HFFc6 (cell line): ENCODE measurements around the gene IL17RE. TPM values are rescaled to one million over a fixed set of nuclear protein-coding genes. Genes with fewer than 3 reads are reported as not detected.

Source experiments
- DNase-seq: peaks from one replicate; pipeline ENCODE4 v3.0.0-alpha.2; 2018
- H3K27ac Mint-ChIP-seq: 2 replicates; pipeline ENCODE4 v1.8.0; 2020; ENCODE audit warnings: mild to moderate bottlenecking, mixed read lengths
- H3K27me3 Mint-ChIP-seq: 2 replicates; pipeline ENCODE4 v1.8.0; 2021; ENCODE audit warnings: mild to moderate bottlenecking, moderate library complexity, mixed read lengths; ENCODE audit not compliant: insufficient read depth
- H3K36me3 Mint-ChIP-seq: 2 replicates; pipeline ENCODE4 v1.8.0; 2021; ENCODE audit warnings: low read depth, mixed read lengths
- H3K4me1 Mint-ChIP-seq: 2 replicates; pipeline ENCODE4 v1.8.0; 2020; ENCODE audit warnings: low read depth, mixed read lengths
- H3K4me3 Mint-ChIP-seq: 2 replicates; pipeline ENCODE4 v1.8.0; 2020; ENCODE audit warnings: mild to moderate bottlenecking, moderate library complexity, mixed read lengths
- H3K9me3 Mint-ChIP-seq: 2 replicates; pipeline ENCODE4 v1.8.0; 2020; ENCODE audit warnings: mild to moderate bottlenecking, mixed read lengths
- CTCF ChIP-seq: fragments of 200-600 bp; sonication (generic); IDR thresholded peaks from 2 replicates; pipeline ENCODE4 v1.5.0; 2021; ENCODE audit warnings: antibody characterized with exemption, mild to moderate bottlenecking
- total RNA-seq, 6 experiments: library from RNA; stranded (reverse); fragmentation: NEBNext Ultra II Directional; extraction: Animal tissue kit (Norgen Biotek cat#: 25700); gene quantifications; 2 replicates in 1 of 6; 3 replicates in 5 of 6; pipeline ENCODE4 v1.2.3, GENCODE V29; 2021

The IL17RE gene
- total RNA-seq, 6 experiments from 2014 or later = 0.51 to 0.80 (median 0.65) TPM

DNA sequence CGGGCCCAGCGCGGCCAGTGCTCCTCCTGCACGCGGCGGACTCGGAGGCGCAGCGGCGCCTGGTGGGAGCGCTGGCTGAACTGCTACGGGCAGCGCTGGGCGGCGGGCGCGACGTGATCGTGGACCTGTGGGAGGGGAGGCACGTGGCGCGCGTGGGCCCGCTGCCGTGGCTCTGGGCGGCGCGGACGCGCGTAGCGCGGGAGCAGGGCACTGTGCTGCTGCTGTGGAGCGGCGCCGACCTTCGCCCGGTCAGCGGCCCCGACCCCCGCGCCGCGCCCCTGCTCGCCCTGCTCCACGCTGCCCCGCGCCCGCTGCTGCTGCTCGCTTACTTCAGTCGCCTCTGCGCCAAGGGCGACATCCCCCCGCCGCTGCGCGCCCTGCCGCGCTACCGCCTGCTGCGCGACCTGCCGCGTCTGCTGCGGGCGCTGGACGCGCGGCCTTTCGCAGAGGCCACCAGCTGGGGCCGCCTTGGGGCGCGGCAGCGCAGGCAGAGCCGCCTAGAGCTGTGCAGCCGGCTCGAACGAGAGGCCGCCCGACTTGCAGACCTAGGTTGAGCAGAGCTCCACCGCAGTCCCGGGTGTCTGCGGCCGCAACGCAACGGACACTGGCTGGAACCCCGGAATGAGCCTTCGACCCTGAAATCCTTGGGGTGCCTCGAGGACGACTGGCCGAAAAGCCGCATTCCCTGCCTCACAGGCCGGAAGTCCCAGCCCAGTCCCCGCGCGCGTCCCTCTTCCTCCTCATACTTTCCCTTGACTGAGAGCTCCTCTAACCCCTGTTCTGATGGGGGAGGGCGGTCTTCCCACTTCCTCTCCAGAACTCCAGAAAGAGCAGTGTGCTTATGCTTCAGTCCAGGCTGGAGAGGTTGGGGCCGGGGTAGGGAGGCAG lies 12.8 kb downstream of the IL17RE start:
- peak; percentile 51 for DNase-seq
- Mint-ChIP-seq H3K36me3 (no peaks in the 10 kb centered on the region; the same call in 1 of the 2 replicates), H3K4me3 (peak overlapping the region; percentile 88), H3K27me3 (peaks cover 3% of the 10 kb centered on the region; the same call in 1 of the 2 replicates), H3K27ac (peak overlapping the region; percentile 93), H3K9me3 (no peaks in the 10 kb centered on the region), H3K4me1 (peaks cover 32% of the 10 kb centered on the region)
- peak; percentile 75 for TF ChIP-seq CTCF

DNA sequence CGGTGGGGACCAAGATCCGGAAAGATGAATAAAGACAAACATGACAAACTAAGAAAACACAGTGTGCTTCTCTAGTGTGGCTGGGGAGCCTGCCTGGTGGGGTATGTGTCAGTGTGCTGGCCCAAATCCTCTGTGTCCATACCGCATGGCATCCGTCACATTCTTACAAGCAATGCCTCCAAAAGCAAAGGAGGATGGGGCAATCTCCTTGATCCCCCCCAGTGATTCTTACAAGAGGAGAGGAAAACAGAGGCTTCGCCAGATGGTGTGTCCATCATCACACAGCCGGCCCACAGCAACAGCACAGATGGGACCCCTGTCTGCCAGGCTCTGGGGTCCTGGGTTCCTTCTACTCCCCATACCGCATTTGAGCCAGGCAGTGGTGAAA lies 13.7 kb downstream of the IL17RE start:
- Mint-ChIP-seq H3K9me3 (no peaks in the 10 kb centered on the region), H3K27ac (peak overlapping the region; percentile 93), H3K4me1 (peaks cover 32% of the 10 kb centered on the region), H3K4me3 (peak overlapping the region; percentile 88), H3K27me3 (peaks cover 1% of the 10 kb centered on the region; the same call in 1 of the 2 replicates), H3K36me3 (no peaks in the 10 kb centered on the region; the same call in 1 of the 2 replicates)
- no peak for TF ChIP-seq CTCF
- peak; percentile 64 for DNase-seq

DNA sequence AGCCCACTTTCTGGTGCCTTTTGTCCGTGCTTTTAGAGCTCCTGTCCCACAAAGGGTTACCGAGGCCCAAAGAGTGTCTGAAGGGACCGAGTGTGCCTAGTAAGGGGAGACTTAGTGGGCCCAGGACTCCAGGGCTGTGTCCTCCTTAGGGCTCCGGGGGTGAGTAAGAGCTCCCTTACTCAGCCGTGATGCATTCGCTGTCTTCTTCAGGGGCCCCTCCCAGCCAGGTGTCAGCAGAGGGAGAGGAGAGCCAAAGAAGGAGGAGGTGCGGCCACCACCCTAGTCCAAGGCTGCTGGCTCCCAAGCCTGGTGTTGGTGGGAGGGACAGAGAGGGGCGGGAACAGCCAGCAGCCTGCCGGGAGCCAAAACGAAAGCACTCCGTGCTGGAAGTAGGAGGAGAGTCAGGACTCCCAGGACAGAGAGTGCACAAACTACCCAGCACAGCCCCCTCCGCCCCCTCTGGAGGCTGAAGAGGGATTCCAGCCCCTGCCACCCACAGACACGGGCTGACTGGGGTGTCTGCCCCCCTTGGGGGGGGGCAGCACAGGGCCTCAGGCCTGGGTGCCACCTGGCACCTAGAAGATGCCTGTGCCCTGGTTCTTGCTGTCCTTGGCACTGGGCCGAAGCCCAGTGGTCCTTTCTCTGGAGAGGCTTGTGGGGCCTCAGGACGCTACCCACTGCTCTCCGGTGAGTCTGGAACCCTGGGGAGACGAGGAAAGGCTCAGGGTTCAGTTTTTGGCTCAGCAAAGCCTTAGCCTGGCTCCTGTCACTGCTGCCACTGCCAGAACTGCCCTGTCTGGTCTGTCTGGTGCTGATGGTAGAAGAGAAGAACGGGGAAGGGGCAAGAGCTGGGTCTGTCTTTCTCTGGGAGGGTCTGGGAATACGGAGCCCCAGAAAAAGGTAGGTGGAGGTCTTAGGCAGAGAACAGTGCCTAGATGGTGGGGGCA lies 14.4 kb downstream of the IL17RE start, which contains the start of gene IL17RC:
IL17RC (plus strand) TSS at position 365 of the 947 bp plus-strand sequence; CDS start at position 583, 218 bp downstream.
- peak; percentile 9; the same call in 1 of the 2 replicates for TF ChIP-seq CTCF
- DNase-seq = peak; percentile 95
- Mint-ChIP-seq H3K4me1 (peaks cover 32% of the 10 kb centered on the region), H3K4me3 (peak within 1 kb of the TSS; percentile 88), H3K9me3 (no peaks in the 10 kb centered on the region), H3K27me3 (no peaks in the 10 kb centered on the region; the same call in 1 of the 2 replicates), H3K27ac (peak within 1 kb of the TSS; percentile 93), H3K36me3 (no peaks in the 10 kb centered on the region; the same call in 1 of the 2 replicates)

GRCh38 chr3:9917820-9918219 lies 15.2 kb downstream of the IL17RE start:
- Mint-ChIP-seq H3K27me3 (no peaks in the 10 kb centered on the region; the same call in 1 of the 2 replicates), H3K4me3 (peak overlapping the region; percentile 88), H3K27ac (peak overlapping the region; percentile 93; the same call in 1 of the 2 replicates), H3K4me1 (peaks cover 23% of the 10 kb centered on the region), H3K36me3 (no peaks in the 10 kb centered on the region), H3K9me3 (no peaks in the 10 kb centered on the region)
- no peak for DNase-seq
- no peak for TF ChIP-seq CTCF
